WTC11 (cell line): Measurements from ENCODE around the gene ARHGEF39. TPM values are rescaled to one million over a fixed set of nuclear protein-coding genes. Genes with fewer than 3 reads are reported as not detected.

Source experiments
- ATAC-seq: fragments of 200-7000 bp; cut with Tn5 transposase; 2 replicates; pipeline ENCODE4 v1.10.0; 2021; ENCODE audit warnings: mild to moderate bottlenecking, moderate library complexity
- Bru-seq: library from RNA; stranded (reverse); fragments of 400-500 nt; gene quantifications from one replicate; lab custom pipeline; 2021; lab: Mats Ljungman, UMichigan
- CTCF ChIA-PET: fragments of 300-600 bp; sonication (Branson Sonifier 250); formaldehyde crosslinking; loops from one replicate; lab custom pipeline; 2021; ENCODE audit warnings: antibody characterized with exemption; lab: Charles Lee
- POLR2A ChIA-PET: fragments of 350-600 bp; sonication (Branson Sonifier 250); formaldehyde crosslinking; loops from one replicate; lab custom pipeline; 2021; ENCODE audit warnings: antibody characterized with exemption; lab: Charles Lee
- DNase-seq: peaks from one replicate; pipeline ENCODE4 v3.0.0; 2021; ENCODE audit warnings: low spot score
- H3K27ac Mint-ChIP-seq: 2 replicates; pipeline ENCODE4 v1.8.0; 2021; ENCODE audit warnings: mixed read lengths
- H3K27me3 Mint-ChIP-seq: 2 replicates; pipeline ENCODE4 v1.8.0; 2021; ENCODE audit warnings: low read depth, mild to moderate bottlenecking, moderate library complexity, mixed read lengths
- H3K36me3 Mint-ChIP-seq: 2 replicates; pipeline ENCODE4 v1.8.0; 2021; ENCODE audit warnings: mixed read lengths
- H3K4me1 Mint-ChIP-seq: 2 replicates; pipeline ENCODE4 v1.8.0; 2022; ENCODE audit warnings: mixed read lengths
- H3K4me3 Mint-ChIP-seq: 2 replicates; pipeline ENCODE4 v1.8.0; 2021; ENCODE audit warnings: mild to moderate bottlenecking, moderate library complexity, mixed read lengths
- H3K9me3 Mint-ChIP-seq: 2 replicates; pipeline ENCODE4 v1.8.0; 2021; ENCODE audit warnings: mixed read lengths
- AFF4 ChIP-seq: sonication (generic); formaldehyde crosslinking; IDR thresholded peaks from 2 replicates; pipeline ENCODE4 v1.8.1; 2023; ENCODE audit warnings: mild to moderate bottlenecking, missing genetic modification reagents, borderline replicate concordance
- CREB1 ChIP-seq: sonication (generic); formaldehyde crosslinking; IDR thresholded peaks from 2 replicates; pipeline ENCODE4 v1.8.0; 2023; ENCODE audit warnings: mild to moderate bottlenecking, missing genetic modification reagents
- ELF4 ChIP-seq: sonication (generic); formaldehyde crosslinking; IDR thresholded peaks from 2 replicates; pipeline ENCODE4 v1.8.1; 2022; ENCODE audit warnings: low read depth, mild to moderate bottlenecking, moderate library complexity, missing genetic modification reagents
- EMX1 ChIP-seq: fragments of 250-450 bp; sonication (Bioruptor Pico); IDR thresholded peaks from 2 replicates; pipeline ENCODE4 v1.8.0; 2021; ENCODE audit warnings: mild to moderate bottlenecking
- FOXJ3 ChIP-seq: sonication (generic); formaldehyde crosslinking; IDR thresholded peaks from 2 replicates; pipeline ENCODE4 v1.9.0; 2021; ENCODE audit warnings: missing genetic modification reagents, mild to moderate bottlenecking, borderline replicate concordance
- GRHL2 ChIP-seq: fragments of 250-450 bp; sonication (Bioruptor Pico); IDR thresholded peaks from 2 replicates; pipeline ENCODE4 v1.8.0; 2022; ENCODE audit warnings: mild to moderate bottlenecking, moderate library complexity; ENCODE audit not compliant: insufficient replicate concordance, severe bottlenecking
- HMGA2 ChIP-seq: fragments of 250-450 bp; sonication (Bioruptor Pico); IDR thresholded peaks from 2 replicates; pipeline ENCODE4 v1.4.0; 2021; ENCODE audit warnings: mild to moderate bottlenecking, moderate library complexity
- IRF1 ChIP-seq: sonication (generic); formaldehyde crosslinking; IDR thresholded peaks from 2 replicates; pipeline ENCODE4 v1.8.0; 2023; ENCODE audit warnings: missing genetic modification reagents
- IRF2 ChIP-seq: sonication (generic); formaldehyde crosslinking; IDR thresholded peaks from 2 replicates; pipeline ENCODE4 v1.8.0; 2022; ENCODE audit warnings: low read depth, missing genetic modification reagents, borderline replicate concordance
- KAT7 ChIP-seq: sonication (generic); formaldehyde crosslinking; IDR thresholded peaks from 2 replicates; pipeline ENCODE4 v1.8.1; 2023; ENCODE audit warnings: missing genetic modification reagents, mild to moderate bottlenecking, borderline replicate concordance
- MXD4 ChIP-seq: fragments of 250-450 bp; sonication (Bioruptor Pico); IDR thresholded peaks from 2 replicates; pipeline ENCODE4 v1.8.0; 2021; ENCODE audit warnings: mild to moderate bottlenecking, moderate library complexity, borderline replicate concordance
- MYBL2 ChIP-seq: sonication (generic); formaldehyde crosslinking; IDR thresholded peaks from 2 replicates; pipeline ENCODE4 v1.8.1; 2023; ENCODE audit warnings: mild to moderate bottlenecking, moderate library complexity, missing genetic modification reagents
- NFATC4 ChIP-seq: fragments of 250-450 bp; sonication (Bioruptor Pico); IDR thresholded peaks from 2 replicates; pipeline ENCODE4 v1.9.0; 2021; ENCODE audit warnings: mild to moderate bottlenecking
- NR2C2 ChIP-seq: sonication (generic); formaldehyde crosslinking; IDR thresholded peaks from 2 replicates; pipeline ENCODE4 v1.8.0; 2022; ENCODE audit warnings: mild to moderate bottlenecking, missing genetic modification reagents
- SMAD3 ChIP-seq: sonication (generic); formaldehyde crosslinking; IDR thresholded peaks from 2 replicates; pipeline ENCODE4 v1.8.0; 2022; ENCODE audit warnings: missing genetic modification reagents, mild to moderate bottlenecking, borderline replicate concordance
- SOX15 ChIP-seq: fragments of 250-450 bp; sonication (Bioruptor Pico); IDR thresholded peaks from 2 replicates; pipeline ENCODE4 v1.9.0; 2021; ENCODE audit warnings: mild to moderate bottlenecking
- SP1 ChIP-seq: sonication (generic); formaldehyde crosslinking; conservative IDR thresholded peaks from 2 replicates; pipeline ENCODE4 v1.8.1; 2022; ENCODE audit warnings: missing genetic modification reagents
- STAT6 ChIP-seq: sonication (generic); formaldehyde crosslinking; conservative IDR thresholded peaks from 2 replicates; pipeline ENCODE4 v1.8.1; 2023; ENCODE audit warnings: mild to moderate bottlenecking, low read depth, missing genetic modification reagents, moderate library complexity
- TP53 ChIP-seq: sonication (generic); formaldehyde crosslinking; IDR thresholded peaks from 2 replicates; pipeline ENCODE4 v1.8.1; 2023; ENCODE audit warnings: mild to moderate bottlenecking, missing genetic modification reagents
- ZNF138 ChIP-seq: sonication (generic); formaldehyde crosslinking; conservative IDR thresholded peaks from 2 replicates; pipeline ENCODE4 v1.8.1; 2022; ENCODE audit warnings: mild to moderate bottlenecking, moderate library complexity, missing genetic modification reagents
- ZNF232 ChIP-seq: sonication (generic); formaldehyde crosslinking; IDR thresholded peaks from 2 replicates; pipeline ENCODE4 v1.8.0; 2022; ENCODE audit warnings: mild to moderate bottlenecking, missing genetic modification reagents
- ZNF416 ChIP-seq: fragments of 250-450 bp; sonication (Bioruptor Pico); IDR thresholded peaks from 2 replicates; pipeline ENCODE4 v1.9.0; 2021; ENCODE audit warnings: mild to moderate bottlenecking, inconsistent platforms
- ZNF532 ChIP-seq: fragments of 250-450 bp; sonication (Bioruptor Pico); IDR thresholded peaks from 2 replicates; pipeline ENCODE4 v1.9.0; 2021; ENCODE audit warnings: mild to moderate bottlenecking, borderline replicate concordance
- long read RNA-seq, 3 experiments: library from RNA in 1 of 3; library from capped mRNA in 1 of 3; library from polyadenylated mRNA in 1 of 3; unstranded in 2 of 3; stranded (forward) in 1 of 3; transcript quantifications; one replicate each; pipeline ENCODE4 v2.0.0, GENCODE V29; 2021
- total RNA-seq: library from RNA; stranded (reverse); gene quantifications from 3 replicates; pipeline ENCODE4 v1.2.3, GENCODE V29; 2021

Gene ARHGEF39
- total RNA-seq (23.8 to 26.6 TPM (median 26.5 TPM) in 3 replicates), Bru-seq, nascent RNA (percentile 80 among the genes with signal in this experiment)
- long read RNA-seq, experiment 1, transcript ARHGEF39-201 (9 exons, 3,769 nt) = major isoform, 54 of 134 reads
- long read RNA-seq, experiment 1, partial matches to known transcripts = 28 of 134 reads
- long read RNA-seq, experiment 1, other reads (novel, unspliced or antisense) = 51 of 134 reads
- long read RNA-seq, experiment 2, transcript ARHGEF39-201 (9 exons, 3,769 nt) = major isoform, 13 of 38 reads
- long read RNA-seq, experiment 2, partial matches to known transcripts = 8 of 38 reads
- long read RNA-seq, experiment 2, other reads (novel, unspliced or antisense) = 17 of 38 reads
- long read RNA-seq, experiment 3, transcript ARHGEF39-201 (9 exons, 3,769 nt) = major isoform, 12 of 16 reads
- long read RNA-seq, experiment 3, partial matches to known transcripts = 0 of 16 reads
- long read RNA-seq, experiment 3, other reads (novel, unspliced or antisense) = 4 of 16 reads

- peak; percentile 97 for ATAC-seq
- Mint-ChIP-seq H3K36me3 (peaks cover 32% of the 10 kb centered on the region), H3K4me1 (peaks cover 24% of the 10 kb centered on the region), H3K9me3 (peaks cover 7% of the 10 kb centered on the region), H3K27ac (peak within 1 kb of the TSS; percentile 71; the same call in 1 of the 2 replicates), H3K4me3 (peak within 1 kb of the TSS; percentile 81), H3K27me3 (no peaks in the 10 kb centered on the region; the same call in 1 of the 2 replicates)
- CTCF ChIA-PET = interaction anchor here (0.5 to 10.2 kb wide), 25 partner anchors 8 to 620 kb away, joined by 3 to 127 read pairs (median 7); partner anchors contain the start of genes CREB3, GBA2, RGP1 and SIT1
- POLR2A ChIA-PET = interaction anchor here (0.7 to 2.7 kb wide), 13 partner anchors 8 to 150 kb away, joined by 3 to 17 read pairs (median 4); partner anchors contain the start of genes CA9, CREB3, HINT2 and TLN1
- peak; percentile 91 for DNase-seq
- peak; percentile 89; the same call in 1 of the 2 replicates for TF ChIP-seq ZNF232 (CRISPR knock-in tag)
- TF ChIP-seq SOX15 (CRISPR knock-in tag) = no peak
- TF ChIP-seq AFF4 (CRISPR knock-in tag) = no peak
- TF ChIP-seq ZNF138 (CRISPR knock-in tag) = peak; percentile 85; the same call in 1 of the 2 replicates
- no peak for TF ChIP-seq IRF1 (CRISPR knock-in tag)
- TF ChIP-seq GRHL2 (CRISPR knock-in tag) = no peak
- TF ChIP-seq ELF4 = peak; percentile 45; the same call in 1 of the 2 replicates
- no peak for TF ChIP-seq KAT7 (CRISPR knock-in tag)
- TF ChIP-seq SP1 (CRISPR knock-in tag) = peak; percentile 79
- peak; percentile 77; the same call in 1 of the 2 replicates for TF ChIP-seq CREB1 (CRISPR knock-in tag)
- 0 out of 2 replicates have a peak, but pooled peaks have one; percentile 17 for TF ChIP-seq ZNF416
- no peak for TF ChIP-seq NFATC4 (CRISPR knock-in tag)
- TF ChIP-seq HMGA2 = no peak
- no peak for TF ChIP-seq FOXJ3 (CRISPR knock-in tag)
- TF ChIP-seq IRF2 (CRISPR knock-in tag) = no peak
- peak; percentile 100 for TF ChIP-seq MYBL2 (CRISPR knock-in tag)
- peak; percentile 69; the same call in 1 of the 2 replicates for TF ChIP-seq TP53
- 0 out of 2 replicates have a peak, but pooled peaks have one; percentile 26 for TF ChIP-seq STAT6 (CRISPR knock-in tag)
- TF ChIP-seq MXD4 (CRISPR knock-in tag) = no peak
- TF ChIP-seq SMAD3 = no peak
- no peak for TF ChIP-seq EMX1
- no peak for TF ChIP-seq NR2C2 (CRISPR knock-in tag)
- TF ChIP-seq ZNF532 = no peak
Measured at GRCh38 chr9:35664531-35665470, at the start of gene ARHGEF39. TSS of gene ARHGEF39 (minus strand) at chr9:35665195. CDS start at chr9:35665169, 26 bp downstream.
